IMR-90 (cell line): ENCODE measurements around the gene EPHA10. TPM values are rescaled to one million over a fixed set of nuclear protein-coding genes. Genes with fewer than 3 reads are reported as not detected.

Experiments used
- ATAC-seq: fragments of 200-7000 bp; cut with Tn5 transposase; 2 replicates; pipeline ENCODE4 v1.9.1; 2020; ENCODE audit warnings: low read depth, mild to moderate bottlenecking, moderate library complexity
- BruUV-seq: library from RNA; stranded (reverse); fragments of 400-500 nt; replicated peaks from 2 replicates; lab custom pipeline; 2021; lab: Mats Ljungman, UMichigan
- CTCF ChIA-PET: fragments of 300-600 bp; formaldehyde crosslinking; extraction: SDS; loops from one replicate; lab custom pipeline; 2021; ENCODE audit warnings: antibody characterized with exemption; lab: Yijun Ruan, JAX
- POLR2A ChIA-PET: fragments of 300-600 bp; sonication (Branson Sonifier 250); formaldehyde crosslinking; loops from one replicate; lab custom pipeline; 2022; ENCODE audit warnings: antibody characterized with exemption; ENCODE audit not compliant: unreplicated experiment; lab: Charles Lee
- DNase-seq: peaks from one replicate; pipeline ENCODE4 v3.0.0; 2013
- H2AFZ ChIP-seq: replicated peaks from 2 replicates; pipeline ENCODE3; 2013; ENCODE audit warnings: low read length, mild to moderate bottlenecking; ENCODE audit not compliant: poor library complexity
- H2AK5ac ChIP-seq: 2 replicates; pipeline ENCODE4 v1.6.1; 2013; ENCODE audit warnings: low read depth, low read length, inconsistent platforms
- H2AK9ac ChIP-seq: replicated peaks from 2 replicates; pipeline ENCODE3; 2013; ENCODE audit warnings: mild to moderate bottlenecking, low read depth, low read length, moderate library complexity; ENCODE audit not compliant: poor library complexity
- H2BK120ac ChIP-seq: 2 replicates; pipeline ENCODE4 v1.6.1; 2013; ENCODE audit warnings: low read depth, low read length, inconsistent platforms
- H2BK15ac ChIP-seq: 3 replicates; pipeline ENCODE4 v1.6.1; 2013; ENCODE audit warnings: low read depth, low read length, inconsistent platforms
- H2BK20ac ChIP-seq: 2 replicates; pipeline ENCODE4 v1.6.1; 2013; ENCODE audit warnings: low read depth, mild to moderate bottlenecking, inconsistent platforms, low read length, moderate library complexity
- H2BK5ac ChIP-seq: 2 replicates; pipeline ENCODE4 v1.6.1; 2013; ENCODE audit warnings: mild to moderate bottlenecking, low read depth, low read length, inconsistent platforms; ENCODE audit not compliant: poor library complexity, severe bottlenecking
- H3K14ac ChIP-seq: replicated peaks from 2 replicates; pipeline ENCODE4 v1.6.1; 2013; ENCODE audit warnings: low read depth, low read length, inconsistent platforms
- H3K18ac ChIP-seq: 2 replicates; pipeline ENCODE4 v1.6.1; 2013; ENCODE audit warnings: low read depth, low read length, control low read depth
- H3K23ac ChIP-seq: 2 replicates; pipeline ENCODE4 v1.6.1; 2013; ENCODE audit warnings: low read depth, low read length, inconsistent platforms
- H3K27ac ChIP-seq: 2 replicates; pipeline ENCODE4 v1.5.1; 2013; ENCODE audit warnings: mild to moderate bottlenecking, control low read depth, low read length; ENCODE audit not compliant: insufficient read depth
- H3K27me3 ChIP-seq: 2 replicates; pipeline ENCODE4 v1.6.1; 2013; ENCODE audit warnings: low read length; ENCODE audit not compliant: control insufficient read depth, insufficient read depth
- H3K36me3 ChIP-seq: 2 replicates; pipeline ENCODE4 v1.6.1; 2013; ENCODE audit warnings: low read length, mixed read lengths; ENCODE audit not compliant: control insufficient read depth, insufficient read depth
- H3K4ac ChIP-seq: 2 replicates; pipeline ENCODE4 v1.6.1; 2013; ENCODE audit warnings: low read depth, low read length, inconsistent platforms
- H3K4me1 ChIP-seq: 2 replicates; pipeline ENCODE4 v1.6.1; 2013; ENCODE audit warnings: low read length, mixed read lengths; ENCODE audit not compliant: control insufficient read depth, insufficient read depth
- H3K4me2 ChIP-seq: 2 replicates; pipeline ENCODE4 v1.6.1; 2013; ENCODE audit warnings: low read depth, mild to moderate bottlenecking, control low read depth, low read length, moderate library complexity
- H3K4me3 ChIP-seq: 2 replicates; pipeline ENCODE4 v1.5.1; 2013; ENCODE audit warnings: low read depth, mild to moderate bottlenecking, control low read depth, low read length, moderate library complexity; ENCODE audit not compliant: insufficient read depth
- H3K56ac ChIP-seq: 2 replicates; pipeline ENCODE4 v1.6.1; 2013; ENCODE audit warnings: low read length, inconsistent platforms; ENCODE audit not compliant: insufficient read depth; ENCODE audit errors: extremely low read depth
- H3K79me1 ChIP-seq, 2 experiments: 2 replicates each; pipeline ENCODE4 v1.6.1; 2013; ENCODE audit warnings: low read length in 2 of 2, inconsistent platforms in 1 of 2, low read depth in 1 of 2
- H3K9ac ChIP-seq: 2 replicates; pipeline ENCODE4 v1.6.1; 2013; ENCODE audit warnings: low read depth, low read length, control low read depth
- H3K9me1 ChIP-seq: 2 replicates; pipeline ENCODE4 v1.6.1; 2013; ENCODE audit warnings: low read length, inconsistent platforms; ENCODE audit not compliant: insufficient read depth
- H3K9me3 ChIP-seq: 2 replicates; pipeline ENCODE4 v1.6.1; 2013; ENCODE audit warnings: low read length; ENCODE audit not compliant: control insufficient read depth, insufficient read depth
- H4K20me1 ChIP-seq: 2 replicates; pipeline ENCODE4 v1.6.1; 2013; ENCODE audit warnings: low read length, inconsistent platforms; ENCODE audit not compliant: insufficient read depth
- H4K5ac ChIP-seq: 2 replicates; pipeline ENCODE4 v1.6.1; 2013; ENCODE audit warnings: mild to moderate bottlenecking, low read depth, low read length, control low read depth
- H4K8ac ChIP-seq, 2 experiments: 2 replicates each; pipeline ENCODE4 v1.6.1; 2013; ENCODE audit warnings: low read depth in 2 of 2, low read length in 2 of 2, control low read depth in 1 of 2, inconsistent platforms in 1 of 2
- H4K91ac ChIP-seq: 2 replicates; pipeline ENCODE4 v1.6.1; 2013; ENCODE audit warnings: low read depth, low read length, inconsistent platforms; ENCODE audit not compliant: insufficient read depth
- BHLHE40 ChIP-seq: fragments of 150-350 bp; IDR thresholded peaks from 2 replicates; pipeline ENCODE4 v1.6.1; 2016; ENCODE audit warnings: mild to moderate bottlenecking, low read depth, low read length
- FOS ChIP-seq: fragments of 150-350 bp; IDR thresholded peaks from 2 replicates; pipeline ENCODE4 v1.6.1; 2016; ENCODE audit warnings: low read depth, low read length
- MAZ ChIP-seq: IDR thresholded peaks from 2 replicates; pipeline ENCODE4 v1.6.1; 2012; ENCODE audit warnings: low read depth, mild to moderate bottlenecking, low read length, improper control_type of control experiment, moderate library complexity, borderline replicate concordance
- NFE2L2 ChIP-seq: fragments of 150-350 bp; IDR thresholded peaks from 2 replicates; pipeline ENCODE4 v1.6.1; 2016; ENCODE audit warnings: low read depth, mild to moderate bottlenecking, low read length
- POLR2A ChIP-seq: IDR thresholded peaks from 2 replicates; pipeline ENCODE4 v1.6.1; 2012; ENCODE audit warnings: mild to moderate bottlenecking, low read depth, low read length
- RCOR1 ChIP-seq: IDR thresholded peaks from 2 replicates; pipeline ENCODE4 v1.6.1; 2012; ENCODE audit warnings: mild to moderate bottlenecking, low read length, improper control_type of control experiment; ENCODE audit not compliant: insufficient replicate concordance
- SMC3 ChIP-seq: fragments of 150-350 bp; IDR thresholded peaks from 2 replicates; pipeline ENCODE4 v1.6.1; 2016; ENCODE audit warnings: low read depth, mild to moderate bottlenecking, antibody characterized with exemption, low read length, moderate library complexity
- WGBS, 2 experiments: methylation state at CpG; one replicate each; pipeline versions ENCODE4 v1.1.5 to v1.1.7; 2013; ENCODE audit warnings: missing lambda C conversion rate in 2 of 2; ENCODE audit not compliant: insufficient read length in 1 of 2; ENCODE audit errors: extremely low coverage in 2 of 2; 5-methylcytosine and 5-hydroxymethylcytosine counted together
- dilution Hi-C: fragments of 300-500 bp; cut with HindIII; formaldehyde crosslinking; loops from one replicate; pipeline ENCODE4 v1.14.3; 2018; ENCODE audit warnings: low sequenced_read_pairs; ENCODE audit not compliant: unreplicated experiment
- in situ Hi-C: fragments of 300-500 bp; cut with MboI; formaldehyde crosslinking; loops from 3 replicates; pipeline ENCODE4 v1.14.3; 2019; ENCODE audit warnings: low sequenced_read_pairs, inconsistent platforms, mixed read lengths
- intact Hi-C: fragments of 100-400 bp; cut with micrococcal nuclease; formaldehyde crosslinking; loops from 2 replicates; pipeline ENCODE4 v1.10.0; 2022
- polyA plus RNA-seq, 3 experiments: library from polyadenylated mRNA; depleted of rRNA; stranded (reverse); fragments of >200 nt; gene quantifications; 2 replicates each; pipeline ENCODE4 v1.2.3, GENCODE V29; 2012; ENCODE audit warnings: low replicate concordance in 1 of 3
- total RNA-seq: library from RNA; depleted of rRNA; stranded (reverse); fragments of >200 nt; gene quantifications from 2 replicates; pipeline ENCODE4 v1.2.3, GENCODE V29; 2012
- TF ChIP-seq, protein P1 (sequence below): conservative IDR thresholded peaks from 2 replicates; pipeline ENCODE4 v1.5.1; 2012; ENCODE audit warnings: mild to moderate bottlenecking, low read depth, low read length, improper control_type of control experiment
- TF ChIP-seq, protein P2 (sequence below): fragments of 150-350 bp; IDR thresholded peaks from 2 replicates; pipeline ENCODE4 v1.6.1; 2017; ENCODE audit warnings: mild to moderate bottlenecking, antibody characterized with exemption, low read length, low read depth

Gene EPHA10
- total and polyA plus RNA-seq, 2 of the 4 experiments (the other 2 are of a cell fraction) = not detected

DNA sequence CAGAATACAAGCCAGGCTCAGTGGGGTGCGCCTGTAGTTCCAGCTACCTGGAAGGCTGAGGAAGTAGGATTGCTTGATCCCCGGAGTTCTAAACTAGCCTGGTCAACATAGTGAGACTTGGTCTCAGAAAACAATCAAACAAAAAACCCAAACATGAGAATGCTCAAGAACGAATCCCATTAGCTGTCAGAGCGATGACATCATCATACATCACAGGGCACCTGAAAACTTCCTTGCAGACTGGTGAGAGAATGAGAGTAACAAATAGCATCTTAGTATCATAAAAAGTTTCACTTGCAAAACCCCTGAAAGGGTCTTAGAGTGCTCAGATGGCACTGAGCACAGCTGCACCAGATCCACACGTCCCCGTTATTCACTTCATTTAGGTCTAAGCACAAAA, 93.7 kb downstream of the EPHA10 start:
- TF ChIP-seq MAZ (no peak), FOS (no peak), SMC3 (no peak), BHLHE40 (no peak), RCOR1 (no peak), NFE2L2 (no peak), POLR2A (no peak)
- TF ChIP-seq, protein P1, sequence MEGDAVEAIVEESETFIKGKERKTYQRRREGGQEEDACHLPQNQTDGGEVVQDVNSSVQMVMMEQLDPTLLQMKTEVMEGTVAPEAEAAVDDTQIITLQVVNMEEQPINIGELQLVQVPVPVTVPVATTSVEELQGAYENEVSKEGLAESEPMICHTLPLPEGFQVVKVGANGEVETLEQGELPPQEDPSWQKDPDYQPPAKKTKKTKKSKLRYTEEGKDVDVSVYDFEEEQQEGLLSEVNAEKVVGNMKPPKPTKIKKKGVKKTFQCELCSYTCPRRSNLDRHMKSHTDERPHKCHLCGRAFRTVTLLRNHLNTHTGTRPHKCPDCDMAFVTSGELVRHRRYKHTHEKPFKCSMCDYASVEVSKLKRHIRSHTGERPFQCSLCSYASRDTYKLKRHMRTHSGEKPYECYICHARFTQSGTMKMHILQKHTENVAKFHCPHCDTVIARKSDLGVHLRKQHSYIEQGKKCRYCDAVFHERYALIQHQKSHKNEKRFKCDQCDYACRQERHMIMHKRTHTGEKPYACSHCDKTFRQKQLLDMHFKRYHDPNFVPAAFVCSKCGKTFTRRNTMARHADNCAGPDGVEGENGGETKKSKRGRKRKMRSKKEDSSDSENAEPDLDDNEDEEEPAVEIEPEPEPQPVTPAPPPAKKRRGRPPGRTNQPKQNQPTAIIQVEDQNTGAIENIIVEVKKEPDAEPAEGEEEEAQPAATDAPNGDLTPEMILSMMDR = no peak
- TF ChIP-seq, protein P2, sequence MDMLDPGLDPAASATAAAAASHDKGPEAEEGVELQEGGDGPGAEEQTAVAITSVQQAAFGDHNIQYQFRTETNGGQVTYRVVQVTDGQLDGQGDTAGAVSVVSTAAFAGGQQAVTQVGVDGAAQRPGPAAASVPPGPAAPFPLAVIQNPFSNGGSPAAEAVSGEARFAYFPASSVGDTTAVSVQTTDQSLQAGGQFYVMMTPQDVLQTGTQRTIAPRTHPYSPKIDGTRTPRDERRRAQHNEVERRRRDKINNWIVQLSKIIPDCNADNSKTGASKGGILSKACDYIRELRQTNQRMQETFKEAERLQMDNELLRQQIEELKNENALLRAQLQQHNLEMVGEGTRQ = no peak
- ATAC-seq (no peak), DNase-seq (no peak)
- Histone ChIP-seq H3K9ac (no peak overlapping the region), H4K8ac (no peak overlapping the region), H3K27me3 (peaks cover 58% of the 10 kb centered on the region), H3K56ac (no peak overlapping the region), H3K18ac (no peak overlapping the region), H2BK120ac (no peak overlapping the region), H3K4me3 (no peak overlapping the region), H3K36me3 (no peaks in the 10 kb centered on the region), H3K14ac (no peak overlapping the region), H3K4me1 (no peaks in the 10 kb centered on the region), H2AFZ (no peak overlapping the region), H3K27ac (no peak overlapping the region), H2AK5ac (no peak overlapping the region), H4K5ac (no peak overlapping the region), H3K23ac (no peak overlapping the region), H3K4me2 (no peak overlapping the region), H3K9me1 (no peaks in the 10 kb centered on the region), H4K91ac (no peak overlapping the region), H2BK15ac (no peak overlapping the region), H3K79me1 (no peaks in the 10 kb centered on the region), H2BK5ac (no peak overlapping the region), H3K9me3 (no peaks in the 10 kb centered on the region), H3K4ac (no peak overlapping the region), H4K20me1 (no peaks in the 10 kb centered on the region), H2BK20ac (no peak overlapping the region), H2AK9ac (no peak overlapping the region)
- dilution Hi-C loops (no loop called here), intact Hi-C loops (no loop called here), in situ Hi-C loops (loop anchor here (5.0 kb wide), 1 partner anchor 64 kb away; no protein-coding TSS in a partner anchor)
- ChIA-PET CTCF (no interaction called here), POLR2A (no interaction called here)
- no CpG with 5 or more reads among the region's 6 CpGs for WGBS, 2 experiments
- no TSS peak for BruUV-seq
